ENCODE data around the gene CPB2. TPM values are rescaled to one million over a fixed set of nuclear protein-coding genes. Genes with fewer than 3 reads are reported as not detected.

The CPB2 gene
- total and polyA plus RNA-seq, 2 of the 8 experiments (the other 6 are each of a cell fraction or from before 2014, with no cell fraction given) = not detected

DNA sequence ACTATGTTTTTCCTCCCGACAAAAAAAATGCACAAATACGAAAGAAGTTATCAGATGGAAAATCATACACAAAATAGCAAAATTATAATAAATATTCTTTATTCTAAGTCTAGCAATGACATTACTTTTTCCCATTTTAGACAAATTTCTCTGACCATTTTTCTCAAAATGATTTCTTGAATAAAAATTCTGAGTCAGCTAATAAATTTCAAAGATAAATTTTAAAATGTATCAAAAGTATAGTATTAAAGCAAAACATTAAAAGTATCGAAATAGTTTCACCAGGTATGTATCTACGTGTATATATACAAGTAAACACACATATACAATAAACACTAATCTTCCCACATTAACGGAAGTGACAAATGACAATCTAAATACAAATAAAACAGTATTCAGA, 61.2 kb downstream of the CPB2 start:
- H3K79me2 ChIP-seq (ENCODE audit: control insufficient read depth in 1 of 2, insufficient read depth in 2 of 2, low read length in 2 of 2) = peaks cover 0 to 59% of the 10 kb centered on the region in 2 experiments; a peak in 3 of 4 replicates
- no peak overlapping the region for H3K27ac ChIP-seq (ENCODE audit: low read depth, low read length)
- H4K20me1 ChIP-seq (replicated peaks in 1 of 2; ENCODE audit: control insufficient read depth in 1 of 2, insufficient read depth in 2 of 2, low read length in 2 of 2) = peaks cover 0 to 2% of the 10 kb centered on the region in 2 experiments

More for the DNA sequence above, 61.2 kb downstream of the CPB2 start:
- no peak overlapping the region for H3K4ac ChIP-seq (replicated peaks; ENCODE audit: insufficient read length, low read depth, low read length)
- H2BK20ac ChIP-seq (ENCODE audit: low read length) = no peak overlapping the region
- no peak overlapping the region for H4K91ac ChIP-seq (replicated peaks; ENCODE audit: insufficient read length, low read length)
- no peak for FAIRE-seq
- no peak overlapping the region for H3K9ac ChIP-seq (replicated peaks in 1 of 4; ENCODE audit: extremely low read depth in 1 of 4, low read depth in 3 of 4, low read length in 3 of 4)
- WGBS, 2 experiments (ENCODE audit: extremely low coverage in 1 of 2, insufficient coverage in 1 of 2, insufficient read length in 1 of 2, insufficient replicate concordance in 2 of 2, low coverage in 1 of 2, low lambda C conversion rate in 2 of 2, missing lambda C conversion rate in 1 of 2) = 89% methylated on average over 5 of the region's 5 CpGs; no CpG with 5 or more reads in 1 of the 2 experiments
- DNase-seq (ENCODE audit: low read depth in 1 of 2, low spot score in 2 of 2) = no peak
- no peak overlapping the region for H3K56ac ChIP-seq (replicated peaks; ENCODE audit: insufficient read length, low read depth, low read length)
- no peak overlapping the region for H3K4me3 ChIP-seq (ENCODE audit: extremely low read depth in 1 of 4, insufficient read depth in 2 of 4, low read depth in 3 of 4, low read length in 4 of 4)
- TF ChIP-seq EGR1 (IDR thresholded peaks at IDR 0.05; ENCODE audit: borderline replicate concordance, low read depth, low read length) = no peak
- TF ChIP-seq CTBP2 (IDR thresholded peaks at IDR 0.05; ENCODE audit: borderline replicate concordance, insufficient read depth, insufficient read length, low read length) = no peak
- no peak for TF ChIP-seq HDAC6 (IDR thresholded peaks at IDR 0.05; ENCODE audit: low read depth, low read length)
- TF ChIP-seq TAF7 (optimal IDR thresholded peaks at IDR 0.05; ENCODE audit: borderline replicate concordance, low read depth, low read length) = no peak
- no peak for TF ChIP-seq EZH2 (IDR thresholded peaks at IDR 0.05; ENCODE audit: low read depth, low read length, severe bottlenecking)
- no peak for TF ChIP-seq YY1 (IDR thresholded peaks at IDR 0.05; ENCODE audit: low read depth, low read length)
- no peak for TF ChIP-seq RBBP5 (IDR thresholded peaks at IDR 0.05; ENCODE audit: borderline replicate concordance, low read depth, low read length)
- no peak overlapping the region for H2BK5ac ChIP-seq (ENCODE audit: low read depth, low read length)
- no peaks in the 10 kb centered on the region for H3K23me2 ChIP-seq (ENCODE audit: low read depth, low read length)
- no peaks in the 10 kb centered on the region for H3K9me3 ChIP-seq (ENCODE audit: insufficient read depth in 2 of 2, low read depth in 1 of 2, low read length in 1 of 2)
- no peak overlapping the region for H4K8ac ChIP-seq (ENCODE audit: extremely low read depth, insufficient read depth, low read length)
- no peaks in the 10 kb centered on the region for H3K79me1 ChIP-seq (ENCODE audit: low read depth, low read length)
- no peak overlapping the region for H3K4me2 ChIP-seq (ENCODE audit: insufficient read depth in 1 of 2, low read depth in 2 of 2, low read length in 2 of 2)
- no peak overlapping the region for H2AFZ ChIP-seq (ENCODE audit: low read length)
- peaks cover 0 to 18% (median 3%) of the 10 kb centered on the region in 4 experiments; a peak in 4 of 8 replicates for H3K36me3 ChIP-seq (ENCODE audit: control insufficient read depth in 2 of 4, insufficient read depth in 4 of 4, low read length in 3 of 4)
- no peak overlapping the region for H3K23ac ChIP-seq (ENCODE audit: insufficient read length)
- no peak overlapping the region for H2BK12ac ChIP-seq (ENCODE audit: low read depth, low read length)
- H2AK5ac ChIP-seq (ENCODE audit: low read depth, low read length) = no peak overlapping the region
- ChIA-PET POLR2A (ENCODE audit: partially characterized antibody) (no interaction called here), CTCF (ENCODE audit: partially characterized antibody) (no interaction called here)
- H3K27me3 ChIP-seq (replicated peaks in 1 of 4; ENCODE audit: control insufficient read depth in 3 of 4, extremely low read depth in 1 of 4, insufficient read depth in 3 of 4, low read length in 3 of 4) = no peaks in the 10 kb centered on the region
- no peaks in the 10 kb centered on the region for H3K4me1 ChIP-seq (replicated peaks in 1 of 4; ENCODE audit: control insufficient read depth in 3 of 4, insufficient read depth in 4 of 4, low read length in 3 of 4)
- H3K18ac ChIP-seq (ENCODE audit: extremely low read depth, low read length) = no peak overlapping the region
- no peak overlapping the region for H3K14ac ChIP-seq (ENCODE audit: insufficient read length)
- no peak overlapping the region for H2BK120ac ChIP-seq (replicated peaks; ENCODE audit: low read depth, low read length)
- H4K5ac ChIP-seq (ENCODE audit: insufficient read length, low read depth, low read length) = no peak overlapping the region
- no peak overlapping the region for H2BK15ac ChIP-seq (ENCODE audit: low read length)

Data from H1 (cell line).